ENCODE measurements around the gene AATF.

GRCh38 chr17:37086334-37086733 is 137.6 kb downstream of the AATF start:
- no peak for TF ChIP-seq TCF7L2 (IDR thresholded peaks at IDR 0.05; ENCODE audit: low read depth, low read length)
- TF ChIP-seq POLR2A (conservative IDR thresholded peaks at IDR 0.05), result 0 out of 2 replicates have a peak, but pooled peaks have one; percentile 5
- TF ChIP-seq TCF7 (IDR thresholded peaks at IDR 0.05; ENCODE audit: borderline replicate concordance), result no peak
- TF ChIP-seq FOS (IDR thresholded peaks at IDR 0.05; ENCODE audit: extremely low read depth, insufficient read length), result no peak
- no peak for TF ChIP-seq MYC (IDR thresholded peaks at IDR 0.05; ENCODE audit: low read depth, low read length)
- TF ChIP-seq MYC (CRISPR knock-in tag; IDR thresholded peaks at IDR 0.05; ENCODE audit: borderline replicate concordance, low read depth), result no peak
- no peak for TF ChIP-seq STAT6 (CRISPR knock-in tag; IDR thresholded peaks at IDR 0.05)
- no peak for TF ChIP-seq CTCF (IDR thresholded peaks at IDR 0.05 in 2 of 3, conservative IDR thresholded peaks at IDR 0.05 in 1 of 3; ENCODE audit: insufficient read depth in 2 of 3, low read depth in 1 of 3, low read length in 3 of 3)
